Esophagus muscularis mucosa (tissue), 3 donors: ENCODE data around the gene TMTC2.

Experiments
- POLR2A ChIP-seq: fragments of 450-650 bp; IDR thresholded peaks from one replicate; pipeline ENCODE4 v1.6.1; 2017; ENCODE audit warnings: antibody characterized with exemption, moderate library complexity, mild to moderate bottlenecking, low read depth
- TF ChIP-seq, protein P1 (sequence below), 3 experiments: fragments of 200-600 bp in 2 of 3; fragments of 450-650 bp in 1 of 3; sonication (generic) in 2 of 3; IDR thresholded peaks; one replicate each; pipeline ENCODE4 v1.5.1; 2017 to 2019; ENCODE audit warnings: antibody characterized with exemption in 3 of 3, mild to moderate bottlenecking in 2 of 3, moderate library complexity in 1 of 3

GRCh38 chr12:83102499-83102898 is 415.8 kb downstream of the TMTC2 start:
- TF ChIP-seq, protein P1, sequence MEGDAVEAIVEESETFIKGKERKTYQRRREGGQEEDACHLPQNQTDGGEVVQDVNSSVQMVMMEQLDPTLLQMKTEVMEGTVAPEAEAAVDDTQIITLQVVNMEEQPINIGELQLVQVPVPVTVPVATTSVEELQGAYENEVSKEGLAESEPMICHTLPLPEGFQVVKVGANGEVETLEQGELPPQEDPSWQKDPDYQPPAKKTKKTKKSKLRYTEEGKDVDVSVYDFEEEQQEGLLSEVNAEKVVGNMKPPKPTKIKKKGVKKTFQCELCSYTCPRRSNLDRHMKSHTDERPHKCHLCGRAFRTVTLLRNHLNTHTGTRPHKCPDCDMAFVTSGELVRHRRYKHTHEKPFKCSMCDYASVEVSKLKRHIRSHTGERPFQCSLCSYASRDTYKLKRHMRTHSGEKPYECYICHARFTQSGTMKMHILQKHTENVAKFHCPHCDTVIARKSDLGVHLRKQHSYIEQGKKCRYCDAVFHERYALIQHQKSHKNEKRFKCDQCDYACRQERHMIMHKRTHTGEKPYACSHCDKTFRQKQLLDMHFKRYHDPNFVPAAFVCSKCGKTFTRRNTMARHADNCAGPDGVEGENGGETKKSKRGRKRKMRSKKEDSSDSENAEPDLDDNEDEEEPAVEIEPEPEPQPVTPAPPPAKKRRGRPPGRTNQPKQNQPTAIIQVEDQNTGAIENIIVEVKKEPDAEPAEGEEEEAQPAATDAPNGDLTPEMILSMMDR (IDR thresholded peaks at IDR 0.05) = no peak
- TF ChIP-seq POLR2A = no peak
